Epithelial cell of proximal tubule (primary cell): ENCODE measurements around the gene BABAM2. TPM values are rescaled to one million over a fixed set of nuclear protein-coding genes. Genes with fewer than 3 reads are reported as not detected.

Source experiments
- DNase-seq: peaks from one replicate; pipeline ENCODE4 v3.0.0-alpha.2; 2011; ENCODE audit warnings: low read depth
- H3K4me3 ChIP-seq: 2 replicates; pipeline ENCODE4 v1.5.1; 2011; ENCODE audit warnings: low read depth, mild to moderate bottlenecking, low read length
- total RNA-seq: library from RNA; depleted of rRNA; stranded (reverse); fragments of >200 nt; gene quantifications from 2 replicates; pipeline ENCODE4 v1.2.3, GENCODE V29; 2015
- TF ChIP-seq, protein P1 (sequence below): conservative IDR thresholded peaks from 2 replicates; pipeline ENCODE4 v1.5.1; 2012; ENCODE audit warnings: low read depth, mild to moderate bottlenecking, low read length

BABAM2 gene
- total RNA-seq, 1 donor from 2014 or later: 23.6 TPM

DNA sequence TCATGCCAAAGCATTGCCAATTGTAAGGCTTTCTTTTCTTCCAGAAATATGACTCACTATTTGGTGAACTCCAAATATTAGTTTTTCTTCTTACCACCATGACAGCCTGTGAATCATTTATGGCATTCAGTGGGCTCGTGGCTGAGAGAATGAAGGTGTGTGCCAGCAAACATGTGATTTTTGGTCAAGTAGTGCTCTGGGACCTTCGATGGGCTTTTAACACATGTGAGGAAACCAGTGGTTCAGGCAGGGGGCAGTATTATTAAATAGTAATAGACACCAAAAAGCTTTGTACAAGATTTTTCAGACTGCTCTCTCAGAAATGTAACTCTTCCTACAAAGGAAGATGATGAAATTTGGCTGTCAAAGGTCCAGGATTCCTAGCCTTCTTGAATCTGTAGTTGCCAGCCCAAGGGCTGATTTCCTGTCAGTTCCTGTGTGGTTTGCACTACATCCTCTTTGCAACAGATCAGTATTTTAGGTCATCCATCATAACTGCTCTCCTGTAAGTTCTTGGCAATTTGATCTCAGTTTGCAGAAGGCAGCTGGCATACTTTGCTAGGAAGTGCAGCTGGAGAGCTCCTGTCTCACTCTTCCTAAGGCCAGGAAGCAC is 64.3 kb downstream of the BABAM2 start:
- TF ChIP-seq, protein P1, sequence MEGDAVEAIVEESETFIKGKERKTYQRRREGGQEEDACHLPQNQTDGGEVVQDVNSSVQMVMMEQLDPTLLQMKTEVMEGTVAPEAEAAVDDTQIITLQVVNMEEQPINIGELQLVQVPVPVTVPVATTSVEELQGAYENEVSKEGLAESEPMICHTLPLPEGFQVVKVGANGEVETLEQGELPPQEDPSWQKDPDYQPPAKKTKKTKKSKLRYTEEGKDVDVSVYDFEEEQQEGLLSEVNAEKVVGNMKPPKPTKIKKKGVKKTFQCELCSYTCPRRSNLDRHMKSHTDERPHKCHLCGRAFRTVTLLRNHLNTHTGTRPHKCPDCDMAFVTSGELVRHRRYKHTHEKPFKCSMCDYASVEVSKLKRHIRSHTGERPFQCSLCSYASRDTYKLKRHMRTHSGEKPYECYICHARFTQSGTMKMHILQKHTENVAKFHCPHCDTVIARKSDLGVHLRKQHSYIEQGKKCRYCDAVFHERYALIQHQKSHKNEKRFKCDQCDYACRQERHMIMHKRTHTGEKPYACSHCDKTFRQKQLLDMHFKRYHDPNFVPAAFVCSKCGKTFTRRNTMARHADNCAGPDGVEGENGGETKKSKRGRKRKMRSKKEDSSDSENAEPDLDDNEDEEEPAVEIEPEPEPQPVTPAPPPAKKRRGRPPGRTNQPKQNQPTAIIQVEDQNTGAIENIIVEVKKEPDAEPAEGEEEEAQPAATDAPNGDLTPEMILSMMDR: peak; percentile 43
- H3K4me3 ChIP-seq: no peak overlapping the region
- DNase-seq: peak; percentile 81

DNA sequence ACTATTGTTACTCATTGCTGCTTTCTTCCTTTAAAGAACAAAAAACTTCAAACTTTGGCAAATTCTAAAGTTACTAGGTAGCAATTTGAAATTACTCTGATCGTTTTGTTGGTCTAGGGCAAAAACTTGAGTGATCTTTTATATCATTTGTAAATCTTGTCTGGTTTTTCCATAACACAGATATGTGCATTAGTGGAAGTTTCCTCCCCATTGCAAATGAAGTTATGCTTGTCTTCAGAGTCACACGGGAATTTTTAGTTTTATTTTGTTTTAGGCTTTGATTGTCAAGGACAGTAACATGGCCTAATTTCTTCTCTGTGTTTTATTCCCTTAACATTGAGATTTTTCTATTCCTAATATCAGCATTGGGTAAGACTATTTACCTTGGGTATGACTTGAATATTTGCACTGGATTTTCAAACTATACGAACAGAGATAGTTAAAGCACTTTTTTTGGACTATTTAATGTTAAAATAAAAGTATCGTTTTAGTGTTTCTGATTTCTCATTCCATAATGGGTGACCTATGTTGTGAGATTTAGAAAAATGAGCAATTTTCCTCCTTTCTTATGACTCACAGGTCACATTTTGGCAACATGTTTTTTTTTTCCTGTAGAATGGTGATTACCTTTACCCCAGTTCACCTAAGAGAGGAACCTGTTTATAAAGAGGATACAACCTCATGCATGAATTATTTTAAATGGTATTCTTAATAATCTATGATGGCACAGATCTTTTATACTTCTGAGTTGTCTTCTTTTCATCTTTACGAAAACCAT is 65.0 kb downstream of the BABAM2 start:
- TF ChIP-seq, protein P1: no peak
- DNase-seq: no peak
- H3K4me3 ChIP-seq: no peak overlapping the region

DNA sequence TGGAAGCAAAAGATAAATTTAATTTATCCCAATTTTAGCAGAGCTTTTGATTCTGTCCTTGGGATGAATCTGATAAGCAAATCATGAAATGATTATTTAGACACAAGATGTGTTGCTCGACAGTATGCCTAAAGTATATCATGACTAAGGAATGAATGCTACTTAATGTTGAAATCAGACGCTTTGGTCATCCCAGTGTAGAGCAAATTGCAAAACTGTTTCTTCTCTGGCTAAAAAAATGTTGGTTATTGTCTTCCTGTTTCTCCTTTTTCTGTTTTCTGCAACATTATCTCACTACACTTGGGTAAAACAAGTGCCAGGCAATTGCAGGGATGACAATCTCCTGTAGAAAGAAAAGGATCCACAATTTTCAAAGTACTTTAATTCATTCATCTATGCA is 66.4 kb downstream of the BABAM2 start:
- H3K4me3 ChIP-seq: no peak overlapping the region
- DNase-seq: no peak
- TF ChIP-seq, protein P1: no peak

DNA sequence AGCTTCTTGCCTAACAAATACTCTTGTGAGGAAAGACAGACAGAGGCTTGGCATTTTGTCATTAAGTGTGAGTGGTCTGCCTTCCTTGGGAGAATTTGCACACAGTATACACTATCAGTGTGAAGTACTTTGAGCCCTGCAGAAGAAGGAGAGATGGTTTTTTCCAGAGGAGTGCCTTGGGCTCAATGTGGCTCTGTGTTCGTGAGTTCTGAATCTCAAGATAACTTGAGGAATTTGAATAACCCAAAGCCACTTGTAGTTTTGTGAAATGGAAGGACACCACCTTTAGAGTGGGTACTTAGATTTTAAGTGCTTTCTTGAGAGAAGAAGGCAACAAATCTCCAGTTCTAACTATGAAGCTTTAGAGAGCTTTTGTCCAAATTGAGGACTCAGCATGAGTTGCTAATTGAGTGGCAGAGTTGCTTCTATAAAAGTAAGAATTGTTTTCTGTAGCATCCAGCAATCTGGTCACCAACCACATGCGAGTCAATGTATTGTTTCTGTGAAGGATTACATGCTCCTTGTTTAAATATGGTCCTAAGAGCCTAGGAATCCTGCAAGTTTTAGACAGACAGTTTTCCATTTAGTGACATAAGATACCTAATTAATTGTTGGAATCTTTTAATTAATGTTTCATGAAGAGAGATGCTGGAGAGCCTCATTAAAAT is 68.3 kb downstream of the BABAM2 start:
- no peak for DNase-seq
- TF ChIP-seq, protein P1: no peak
- H3K4me3 ChIP-seq: no peak overlapping the region

DNA sequence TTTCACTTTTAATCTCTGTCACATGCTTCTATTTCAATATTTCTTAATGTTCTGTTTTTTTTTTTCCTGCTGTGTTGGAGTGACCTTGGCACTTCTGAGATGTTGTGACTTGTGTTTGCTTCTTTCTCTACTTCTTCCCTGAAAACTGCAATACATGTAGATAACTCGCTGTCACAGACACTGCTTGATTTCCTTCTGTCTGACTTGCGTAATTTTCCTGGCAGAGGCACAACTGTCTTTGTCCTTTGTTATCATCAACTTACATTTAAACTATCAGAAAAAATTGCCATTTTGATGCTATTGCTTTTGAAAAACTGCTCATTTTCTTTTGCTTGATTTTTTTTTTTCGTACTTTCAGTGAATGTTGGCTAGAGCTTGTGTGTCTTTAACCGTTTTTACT is 69.0 kb downstream of the BABAM2 start:
- DNase-seq: no peak
- TF ChIP-seq, protein P1: no peak
- H3K4me3 ChIP-seq: no peak overlapping the region

DNA sequence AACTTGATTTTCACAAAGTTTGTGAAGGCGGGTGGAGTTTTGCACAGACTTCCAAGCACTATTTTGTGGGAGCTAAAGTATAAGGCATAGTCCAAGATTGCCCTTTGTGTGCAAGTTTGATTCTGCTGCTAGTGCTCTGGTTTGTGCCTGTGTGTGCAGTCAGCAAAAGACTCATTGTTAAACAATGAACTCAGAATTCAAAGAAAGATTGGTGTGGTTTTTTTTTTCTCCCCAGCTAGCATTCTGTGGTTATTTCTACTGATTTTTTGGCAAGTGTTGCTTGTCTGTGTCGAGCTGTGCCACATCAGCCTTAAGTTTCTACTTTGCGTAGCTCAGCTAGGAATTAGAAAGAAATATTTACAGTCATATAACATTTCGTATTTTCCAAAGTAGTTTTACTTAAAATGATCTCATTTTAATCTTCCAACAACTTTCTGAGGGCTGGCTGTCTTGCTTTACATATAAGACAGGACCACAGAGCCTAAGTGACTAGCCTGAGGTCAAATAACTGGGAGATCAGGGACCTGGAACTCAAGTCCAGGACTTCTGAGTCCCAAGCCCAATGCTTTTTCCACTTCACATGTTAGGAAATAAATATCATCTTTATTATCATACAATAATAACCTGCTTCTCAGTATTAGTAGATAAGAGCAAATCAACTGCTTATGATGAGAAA is 69.8 kb downstream of the BABAM2 start:
- DNase-seq: peak; percentile 62
- TF ChIP-seq, protein P1: no peak
- H3K4me3 ChIP-seq: no peak overlapping the region
